ENCODE results near the gene SLC30A3. TPM values are rescaled to one million over a fixed set of nuclear protein-coding genes. Genes with fewer than 3 reads are reported as not detected.

The SLC30A3 gene
- total RNA-seq, 2 experiments from 2014 or later = not detected

DNA sequence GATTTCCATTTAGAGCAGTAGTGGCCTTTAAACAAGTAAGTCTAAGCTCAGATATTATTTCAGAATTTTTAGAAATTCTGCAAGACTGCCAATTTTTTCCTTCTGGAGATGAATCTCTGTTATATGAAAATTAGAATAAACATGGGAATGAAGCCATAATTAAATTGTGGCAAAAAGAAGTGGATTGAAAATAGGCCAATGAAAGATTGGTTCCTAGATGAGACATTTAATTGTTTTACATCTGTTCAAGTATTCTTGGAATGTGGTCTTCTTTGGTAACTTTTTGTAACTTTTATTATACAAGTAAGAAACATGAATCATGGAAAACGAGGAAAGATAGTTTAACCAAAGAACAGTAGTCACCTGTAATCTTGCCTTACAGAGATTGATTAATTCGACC is 35.3 kb downstream of the SLC30A3 start:
- Histone ChIP-seq H3K4me1 (ENCODE audit: insufficient read depth, low read length) (no peaks in the 10 kb centered on the region), H3K4me3 (ENCODE audit: low read length) (no peak overlapping the region), H3K27me3 (ENCODE audit: control insufficient read depth in 1 of 2, insufficient read depth in 2 of 2, low read length in 2 of 2) (no peaks in the 10 kb centered on the region), H3K27ac (ENCODE audit: low read depth in 1 of 2, low read length in 2 of 2) (no peak overlapping the region), H3K9me3 (ENCODE audit: control insufficient read depth in 1 of 2, insufficient read depth in 1 of 2, low read length in 2 of 2) (no peaks in the 10 kb centered on the region), H3K36me3 (ENCODE audit: insufficient read depth, low read length) (peaks cover 87% of the 10 kb centered on the region)
- TF ChIP-seq CTCF (IDR thresholded peaks at IDR 0.05) = no peak
- Mint-ChIP-seq H3K27me3 (no peaks in the 10 kb centered on the region), H3K36me3 (ENCODE audit: low read depth) (peaks cover 86% of the 10 kb centered on the region), H3K27ac (no peak overlapping the region), H3K9me3 (no peaks in the 10 kb centered on the region), H3K4me1 (ENCODE audit: low read depth) (no peaks in the 10 kb centered on the region), H3K4me3 (no peak overlapping the region)
- no peak for DNase-seq
- CTCF ChIA-PET = no interaction called here
- ATAC-seq (ENCODE audit: poor library complexity) = no peak
- POLR2A ChIA-PET = no interaction called here
- intact Hi-C loops (cut with DNase I, micrococcal nuclease) = no loop called here

DNA sequence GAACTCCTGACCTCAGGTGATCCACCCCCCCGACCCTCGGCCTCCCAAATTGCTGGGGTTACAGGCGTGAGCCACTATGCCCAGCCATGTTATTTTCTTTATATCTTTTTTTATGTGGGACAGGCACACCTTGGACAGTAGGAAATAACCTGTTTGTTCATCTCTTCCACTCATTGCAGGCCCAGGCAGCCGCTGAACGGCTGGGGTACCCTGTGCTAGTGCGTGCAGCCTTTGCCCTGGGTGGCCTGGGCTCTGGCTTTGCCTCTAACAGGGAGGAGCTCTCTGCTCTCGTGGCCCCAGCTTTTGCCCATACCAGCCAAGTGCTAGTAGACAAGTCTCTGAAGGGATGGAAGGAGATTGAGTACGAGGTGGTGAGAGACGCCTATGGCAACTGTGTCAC is 37.3 kb downstream of the SLC30A3 start:
- DNase-seq = no peak
- H3K9me3 ChIP-seq (ENCODE audit: control insufficient read depth in 1 of 2, insufficient read depth in 1 of 2, low read length in 2 of 2) = no peaks in the 10 kb centered on the region
- ChIA-PET POLR2A (no interaction called here), CTCF (no interaction called here)
- Mint-ChIP-seq H3K4me1 (ENCODE audit: low read depth) (peaks cover 5% of the 10 kb centered on the region), H3K27ac (no peak overlapping the region), H3K36me3 (ENCODE audit: low read depth) (peaks cover 85% of the 10 kb centered on the region), H3K9me3 (no peaks in the 10 kb centered on the region), H3K4me3 (no peak overlapping the region), H3K27me3 (no peaks in the 10 kb centered on the region)
- no peaks in the 10 kb centered on the region for H3K4me1 ChIP-seq (ENCODE audit: insufficient read depth, low read length)
- intact Hi-C loops (cut with DNase I, micrococcal nuclease) = no loop called here
- TF ChIP-seq CTCF (IDR thresholded peaks at IDR 0.05) = no peak
- no peak for ATAC-seq (ENCODE audit: poor library complexity)
- no peak overlapping the region for H3K27ac ChIP-seq (ENCODE audit: low read depth in 1 of 2, low read length in 2 of 2)
- peaks cover 79% of the 10 kb centered on the region for H3K36me3 ChIP-seq (ENCODE audit: insufficient read depth, low read length)
- H3K27me3 ChIP-seq (ENCODE audit: control insufficient read depth in 1 of 2, insufficient read depth in 2 of 2, low read length in 2 of 2) = no peaks in the 10 kb centered on the region
- no peak overlapping the region for H3K4me3 ChIP-seq (ENCODE audit: low read length)

DNA sequence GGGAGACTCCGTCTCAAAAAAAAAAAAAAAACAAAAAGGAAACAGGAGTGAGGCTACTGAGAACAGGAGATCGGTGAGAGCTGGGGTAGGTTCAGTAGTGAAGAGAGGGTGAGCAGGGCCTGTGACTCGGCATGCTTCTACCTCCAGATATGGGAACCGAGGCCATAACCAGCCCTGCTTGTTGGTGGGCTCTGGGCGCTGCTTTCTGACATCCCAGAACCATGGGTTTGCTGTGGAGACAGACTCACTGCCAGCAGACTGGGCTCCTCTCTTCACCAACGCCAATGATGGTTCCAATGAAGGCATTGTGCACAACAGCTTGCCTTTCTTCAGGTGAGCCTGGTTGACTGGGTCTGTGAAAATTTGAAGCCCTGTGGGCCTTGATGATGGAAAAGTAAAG is 39.4 kb downstream of the SLC30A3 start:
- no peak overlapping the region for H3K27ac Mint-ChIP-seq
- ATAC-seq (ENCODE audit: poor library complexity) (no peak), DNase-seq (no peak)
- H3K9me3 ChIP-seq (ENCODE audit: control insufficient read depth in 1 of 2, insufficient read depth in 1 of 2, low read length in 2 of 2) = no peaks in the 10 kb centered on the region
- CTCF ChIA-PET = no interaction called here
- H3K4me1 ChIP-seq (ENCODE audit: insufficient read depth, low read length) = peaks cover 4% of the 10 kb centered on the region
- H3K4me1 Mint-ChIP-seq (ENCODE audit: low read depth) = peaks cover 10% of the 10 kb centered on the region
- no peak for TF ChIP-seq CTCF (IDR thresholded peaks at IDR 0.05)
- H3K27me3 Mint-ChIP-seq = no peaks in the 10 kb centered on the region
- no peak overlapping the region for H3K4me3 Mint-ChIP-seq
- H3K36me3 Mint-ChIP-seq (ENCODE audit: low read depth) = peaks cover 76% of the 10 kb centered on the region
- H3K9me3 Mint-ChIP-seq = no peaks in the 10 kb centered on the region
- peaks cover 64% of the 10 kb centered on the region for H3K36me3 ChIP-seq (ENCODE audit: insufficient read depth, low read length)
- H3K27ac ChIP-seq (ENCODE audit: low read depth in 1 of 2, low read length in 2 of 2) = no peak overlapping the region
- POLR2A ChIA-PET = no interaction called here
- H3K27me3 ChIP-seq (ENCODE audit: control insufficient read depth in 1 of 2, insufficient read depth in 2 of 2, low read length in 2 of 2) = no peaks in the 10 kb centered on the region
- H3K4me3 ChIP-seq (ENCODE audit: low read length) = no peak overlapping the region
- intact Hi-C loops (cut with DNase I, micrococcal nuclease) = no loop called here

All from CD4-positive, alpha-beta T cell (primary cell).